Measurements from ENCODE around the gene FAM210B. TPM values are rescaled to one million over a fixed set of nuclear protein-coding genes. Genes with fewer than 3 reads are reported as not detected.

Gene FAM210B
- total and polyA plus RNA-seq, 9 of the 15 experiments (the other 6 are each of a cell fraction or from before 2014, with no cell fraction given), result 12.1 to 87.3 (median 47.6) TPM

DNA sequence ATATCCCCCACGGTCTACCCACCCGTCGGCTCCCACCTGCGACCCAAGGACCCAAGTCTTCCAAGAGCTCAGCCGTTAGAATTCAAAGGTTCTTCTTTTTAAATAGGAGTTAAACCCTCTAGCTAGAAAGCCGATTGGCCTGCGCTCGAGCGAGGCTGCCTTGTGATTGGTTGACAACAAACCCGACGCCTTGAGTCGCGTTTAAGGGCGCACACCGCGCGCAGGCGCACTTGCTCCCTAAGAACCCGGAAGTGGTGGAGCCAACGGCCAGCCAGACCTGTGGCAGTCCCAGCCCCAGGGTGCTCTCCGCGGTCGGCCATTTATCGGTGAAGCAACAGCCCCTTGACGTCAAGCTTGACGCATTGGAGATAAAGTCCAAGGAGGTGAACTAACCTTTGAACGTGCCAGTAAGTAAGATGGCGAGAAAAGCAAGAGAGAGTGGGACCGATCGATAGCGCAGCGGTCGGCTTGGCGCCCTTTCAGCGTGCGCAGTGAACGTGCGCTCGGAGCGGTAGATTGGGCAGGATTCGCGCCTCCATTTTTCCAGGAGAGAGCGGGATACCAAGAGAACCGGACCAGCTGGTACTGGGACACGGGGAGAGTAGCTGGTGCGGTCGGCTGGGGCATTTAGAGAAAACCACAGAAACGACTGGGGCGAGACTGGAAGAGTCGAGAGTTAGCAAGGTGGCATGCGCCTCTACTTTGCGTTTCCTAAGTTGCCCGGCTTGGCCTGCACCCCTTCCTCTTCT, 33.5 kb downstream of the FAM210B start, which contains the start of the genes AURKA and CSTF1 (continued):
- TF ChIP-seq, protein P1, sequence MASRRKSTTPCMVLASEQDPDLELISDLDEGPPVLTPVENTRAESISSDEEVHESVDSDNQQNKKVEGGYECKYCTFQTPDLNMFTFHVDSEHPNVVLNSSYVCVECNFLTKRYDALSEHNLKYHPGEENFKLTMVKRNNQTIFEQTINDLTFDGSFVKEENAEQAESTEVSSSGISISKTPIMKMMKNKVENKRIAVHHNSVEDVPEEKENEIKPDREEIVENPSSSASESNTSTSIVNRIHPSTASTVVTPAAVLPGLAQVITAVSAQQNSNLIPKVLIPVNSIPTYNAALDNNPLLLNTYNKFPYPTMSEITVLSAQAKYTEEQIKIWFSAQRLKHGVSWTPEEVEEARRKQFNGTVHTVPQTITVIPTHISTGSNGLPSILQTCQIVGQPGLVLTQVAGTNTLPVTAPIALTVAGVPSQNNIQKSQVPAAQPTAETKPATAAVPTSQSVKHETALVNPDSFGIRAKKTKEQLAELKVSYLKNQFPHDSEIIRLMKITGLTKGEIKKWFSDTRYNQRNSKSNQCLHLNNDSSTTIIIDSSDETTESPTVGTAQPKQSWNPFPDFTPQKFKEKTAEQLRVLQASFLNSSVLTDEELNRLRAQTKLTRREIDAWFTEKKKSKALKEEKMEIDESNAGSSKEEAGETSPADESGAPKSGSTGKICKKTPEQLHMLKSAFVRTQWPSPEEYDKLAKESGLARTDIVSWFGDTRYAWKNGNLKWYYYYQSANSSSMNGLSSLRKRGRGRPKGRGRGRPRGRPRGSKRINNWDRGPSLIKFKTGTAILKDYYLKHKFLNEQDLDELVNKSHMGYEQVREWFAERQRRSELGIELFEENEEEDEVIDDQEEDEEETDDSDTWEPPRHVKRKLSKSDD (conservative IDR thresholded peaks at IDR 0.05; ENCODE audit: low read length), result peak; percentile 91; the same call in 1 of the 2 replicates
- TF ChIP-seq DMBX1 (CRISPR knock-in tag; IDR thresholded peaks at IDR 0.05; ENCODE audit: borderline replicate concordance) (no peak; the same call in 1 of the 2 replicates), C11orf30 (IDR thresholded peaks at IDR 0.05; ENCODE audit: low read depth) (peak; percentile 90), FOXJ2 (tag; IDR thresholded peaks at IDR 0.05) (peak; percentile 68; the same call in 1 of the 2 replicates), CXXC5 (CRISPR knock-in tag; IDR thresholded peaks at IDR 0.05) (peak; percentile 99), CREM (IDR thresholded peaks at IDR 0.05; ENCODE audit: low read depth) (peak; percentile 98), CSDE1 (IDR thresholded peaks at IDR 0.05) (0 out of 4 replicates have a peak, but pooled peaks of 1 of the 2 experiments have one; percentile 17)
- TF ChIP-seq, protein P2, sequence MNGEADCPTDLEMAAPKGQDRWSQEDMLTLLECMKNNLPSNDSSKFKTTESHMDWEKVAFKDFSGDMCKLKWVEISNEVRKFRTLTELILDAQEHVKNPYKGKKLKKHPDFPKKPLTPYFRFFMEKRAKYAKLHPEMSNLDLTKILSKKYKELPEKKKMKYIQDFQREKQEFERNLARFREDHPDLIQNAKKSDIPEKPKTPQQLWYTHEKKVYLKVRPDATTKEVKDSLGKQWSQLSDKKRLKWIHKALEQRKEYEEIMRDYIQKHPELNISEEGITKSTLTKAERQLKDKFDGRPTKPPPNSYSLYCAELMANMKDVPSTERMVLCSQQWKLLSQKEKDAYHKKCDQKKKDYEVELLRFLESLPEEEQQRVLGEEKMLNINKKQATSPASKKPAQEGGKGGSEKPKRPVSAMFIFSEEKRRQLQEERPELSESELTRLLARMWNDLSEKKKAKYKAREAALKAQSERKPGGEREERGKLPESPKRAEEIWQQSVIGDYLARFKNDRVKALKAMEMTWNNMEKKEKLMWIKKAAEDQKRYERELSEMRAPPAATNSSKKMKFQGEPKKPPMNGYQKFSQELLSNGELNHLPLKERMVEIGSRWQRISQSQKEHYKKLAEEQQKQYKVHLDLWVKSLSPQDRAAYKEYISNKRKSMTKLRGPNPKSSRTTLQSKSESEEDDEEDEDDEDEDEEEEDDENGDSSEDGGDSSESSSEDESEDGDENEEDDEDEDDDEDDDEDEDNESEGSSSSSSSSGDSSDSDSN (IDR thresholded peaks at IDR 0.05; ENCODE audit: borderline replicate concordance in 1 of 2, low read depth in 2 of 2, low read length in 2 of 2), result 0 out of 4 replicates have a peak, but pooled peaks of 1 of the 2 experiments have one; percentile 47
- TF ChIP-seq, protein P3, sequence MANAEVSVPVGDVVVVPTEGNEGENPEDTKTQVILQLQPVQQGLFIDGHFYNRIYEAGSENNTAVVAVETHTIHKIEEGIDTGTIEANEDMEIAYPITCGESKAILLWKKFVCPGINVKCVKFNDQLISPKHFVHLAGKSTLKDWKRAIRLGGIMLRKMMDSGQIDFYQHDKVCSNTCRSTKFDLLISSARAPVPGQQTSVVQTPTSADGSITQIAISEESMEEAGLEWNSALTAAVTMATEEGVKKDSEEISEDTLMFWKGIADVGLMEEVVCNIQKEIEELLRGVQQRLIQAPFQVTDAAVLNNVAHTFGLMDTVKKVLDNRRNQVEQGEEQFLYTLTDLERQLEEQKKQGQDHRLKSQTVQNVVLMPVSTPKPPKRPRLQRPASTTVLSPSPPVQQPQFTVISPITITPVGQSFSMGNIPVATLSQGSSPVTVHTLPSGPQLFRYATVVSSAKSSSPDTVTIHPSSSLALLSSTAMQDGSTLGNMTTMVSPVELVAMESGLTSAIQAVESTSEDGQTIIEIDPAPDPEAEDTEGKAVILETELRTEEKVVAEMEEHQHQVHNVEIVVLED (CRISPR knock-in tag; IDR thresholded peaks at IDR 0.05), result peak; percentile 100
- TF ChIP-seq, protein P4, sequence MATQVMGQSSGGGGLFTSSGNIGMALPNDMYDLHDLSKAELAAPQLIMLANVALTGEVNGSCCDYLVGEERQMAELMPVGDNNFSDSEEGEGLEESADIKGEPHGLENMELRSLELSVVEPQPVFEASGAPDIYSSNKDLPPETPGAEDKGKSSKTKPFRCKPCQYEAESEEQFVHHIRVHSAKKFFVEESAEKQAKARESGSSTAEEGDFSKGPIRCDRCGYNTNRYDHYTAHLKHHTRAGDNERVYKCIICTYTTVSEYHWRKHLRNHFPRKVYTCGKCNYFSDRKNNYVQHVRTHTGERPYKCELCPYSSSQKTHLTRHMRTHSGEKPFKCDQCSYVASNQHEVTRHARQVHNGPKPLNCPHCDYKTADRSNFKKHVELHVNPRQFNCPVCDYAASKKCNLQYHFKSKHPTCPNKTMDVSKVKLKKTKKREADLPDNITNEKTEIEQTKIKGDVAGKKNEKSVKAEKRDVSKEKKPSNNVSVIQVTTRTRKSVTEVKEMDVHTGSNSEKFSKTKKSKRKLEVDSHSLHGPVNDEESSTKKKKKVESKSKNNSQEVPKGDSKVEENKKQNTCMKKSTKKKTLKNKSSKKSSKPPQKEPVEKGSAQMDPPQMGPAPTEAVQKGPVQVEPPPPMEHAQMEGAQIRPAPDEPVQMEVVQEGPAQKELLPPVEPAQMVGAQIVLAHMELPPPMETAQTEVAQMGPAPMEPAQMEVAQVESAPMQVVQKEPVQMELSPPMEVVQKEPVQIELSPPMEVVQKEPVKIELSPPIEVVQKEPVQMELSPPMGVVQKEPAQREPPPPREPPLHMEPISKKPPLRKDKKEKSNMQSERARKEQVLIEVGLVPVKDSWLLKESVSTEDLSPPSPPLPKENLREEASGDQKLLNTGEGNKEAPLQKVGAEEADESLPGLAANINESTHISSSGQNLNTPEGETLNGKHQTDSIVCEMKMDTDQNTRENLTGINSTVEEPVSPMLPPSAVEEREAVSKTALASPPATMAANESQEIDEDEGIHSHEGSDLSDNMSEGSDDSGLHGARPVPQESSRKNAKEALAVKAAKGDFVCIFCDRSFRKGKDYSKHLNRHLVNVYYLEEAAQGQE (IDR thresholded peaks at IDR 0.05; ENCODE audit: borderline replicate concordance), result peak; percentile 98
- TF ChIP-seq, protein P4 (CRISPR knock-in tag; IDR thresholded peaks at IDR 0.05; ENCODE audit: low read depth), result no peak
